ENCODE measurements around the gene PLXDC2. TPM values are rescaled to one million over a fixed set of nuclear protein-coding genes. Genes with fewer than 3 reads are reported as not detected.
"Not testable (repeated sequence)": the region's sequence is repeated elsewhere in the genome, so short reads cannot be mapped to it uniquely, and the experiment has no call there.

Gene PLXDC2
- total RNA-seq (2014; rRNA removed) (0.06 TPM in 1 of 2 replicates, not detected in the other), Bru-seq, nascent RNA (percentile 3 among the genes with signal in this experiment), BruChase-seq, experiment 1, labeled RNA remaining after a 6-hour chase (percentile 1 among the genes with signal in this experiment), BruChase-seq, experiment 2, labeled RNA remaining after a 2-hour chase (percentile 3 among the genes with signal in this experiment)
- long read RNA-seq: 0 reads

DNA sequence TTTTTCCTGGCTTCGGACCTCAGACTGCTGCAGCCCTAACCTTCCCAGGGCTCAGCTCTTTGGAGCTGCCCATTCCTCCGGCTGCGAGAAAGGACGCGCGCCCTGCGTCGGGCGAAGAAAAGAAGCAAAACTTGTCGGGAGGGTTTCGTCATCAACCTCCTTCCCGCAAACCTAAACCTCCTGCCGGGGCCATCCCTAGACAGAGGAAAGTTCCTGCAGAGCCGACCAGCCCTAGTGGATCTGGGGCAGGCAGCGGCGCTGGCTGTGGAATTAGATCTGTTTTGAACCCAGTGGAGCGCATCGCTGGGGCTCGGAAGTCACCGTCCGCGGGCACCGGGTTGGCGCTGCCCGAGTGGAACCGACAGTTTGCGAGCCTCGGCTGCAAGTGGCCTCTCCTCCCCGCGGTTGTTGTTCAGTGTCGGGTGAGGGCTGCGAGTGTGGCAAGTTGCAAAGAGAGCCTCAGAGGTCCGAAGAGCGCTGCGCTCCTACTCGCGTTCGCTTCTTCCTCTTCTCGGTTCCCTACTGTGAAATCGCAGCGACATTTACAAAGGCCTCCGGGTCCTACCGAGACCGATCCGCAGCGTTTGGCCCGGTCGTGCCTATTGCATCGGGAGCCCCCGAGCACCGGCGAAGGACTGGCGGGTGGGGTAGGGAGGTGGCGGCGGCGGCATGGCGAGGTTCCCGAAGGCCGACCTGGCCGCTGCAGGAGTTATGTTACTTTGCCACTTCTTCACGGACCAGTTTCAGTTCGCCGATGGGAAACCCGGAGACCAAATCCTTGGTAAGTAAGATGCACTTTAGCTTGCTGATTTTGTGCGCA lies at the start of gene PLXDC2:
PLXDC2 (plus strand) TSS at position 22 of the 820 bp plus-strand sequence.
- no peaks in the 10 kb centered on the region for H3K4me1 ChIP-seq (ENCODE audit: insufficient read depth, low read length)
- DNase-seq (peak; percentile 9), ATAC-seq (peak; percentile 18; the same call in 1 of the 2 replicates)
- no peak within 1 kb of the TSS for H3K27ac ChIP-seq (ENCODE audit: low read length)
- POLR2A ChIA-PET (ENCODE audit: unreplicated experiment): no interaction called here
- H3K9ac ChIP-seq (ENCODE audit: low read length): no peak within 1 kb of the TSS
- H3F3A ChIP-seq (ENCODE audit: low read length, unreplicated experiment): no peaks in the 10 kb centered on the region
- peak within 1 kb of the TSS; percentile 64 for H3K4me3 ChIP-seq (ENCODE audit: low read length)
- intact Hi-C loops (cut with micrococcal nuclease): no loop called here
- no peaks in the 10 kb centered on the region for H3K9me3 ChIP-seq (ENCODE audit: low read length)
- H3K9me2 ChIP-seq (replicated peaks; ENCODE audit: low read length): no peaks in the 10 kb centered on the region
- H4K20me1 ChIP-seq (ENCODE audit: low read length): no peaks in the 10 kb centered on the region
- peak within 1 kb of the TSS; percentile 82 for H3K4me2 ChIP-seq (ENCODE audit: low read length)
- peaks cover 49% of the 10 kb centered on the region for H3K27me3 ChIP-seq (ENCODE audit: low read length)
- peak within 1 kb of the TSS; percentile 37 for H2AFZ ChIP-seq (ENCODE audit: low read length)
- CTCF ChIA-PET: interaction anchor here (0.6 kb wide), 1 partner anchor 1314 kb away, joined by 10 read pairs; no protein-coding TSS in a partner anchor
- no TSS peak for BruUV-seq (replicated peaks)
- no peaks in the 10 kb centered on the region for H3K36me3 ChIP-seq (ENCODE audit: low read depth, low read length)
- TF ChIP-seq, protein P1, sequence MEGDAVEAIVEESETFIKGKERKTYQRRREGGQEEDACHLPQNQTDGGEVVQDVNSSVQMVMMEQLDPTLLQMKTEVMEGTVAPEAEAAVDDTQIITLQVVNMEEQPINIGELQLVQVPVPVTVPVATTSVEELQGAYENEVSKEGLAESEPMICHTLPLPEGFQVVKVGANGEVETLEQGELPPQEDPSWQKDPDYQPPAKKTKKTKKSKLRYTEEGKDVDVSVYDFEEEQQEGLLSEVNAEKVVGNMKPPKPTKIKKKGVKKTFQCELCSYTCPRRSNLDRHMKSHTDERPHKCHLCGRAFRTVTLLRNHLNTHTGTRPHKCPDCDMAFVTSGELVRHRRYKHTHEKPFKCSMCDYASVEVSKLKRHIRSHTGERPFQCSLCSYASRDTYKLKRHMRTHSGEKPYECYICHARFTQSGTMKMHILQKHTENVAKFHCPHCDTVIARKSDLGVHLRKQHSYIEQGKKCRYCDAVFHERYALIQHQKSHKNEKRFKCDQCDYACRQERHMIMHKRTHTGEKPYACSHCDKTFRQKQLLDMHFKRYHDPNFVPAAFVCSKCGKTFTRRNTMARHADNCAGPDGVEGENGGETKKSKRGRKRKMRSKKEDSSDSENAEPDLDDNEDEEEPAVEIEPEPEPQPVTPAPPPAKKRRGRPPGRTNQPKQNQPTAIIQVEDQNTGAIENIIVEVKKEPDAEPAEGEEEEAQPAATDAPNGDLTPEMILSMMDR (conservative IDR thresholded peaks at IDR 0.05; ENCODE audit: low read depth, low read length): no peak
- 0 out of 2 replicates have a peak, but pooled peaks have one; percentile 63 for TF ChIP-seq EZH2phosphoT487 (IDR thresholded peaks at IDR 0.05; ENCODE audit: borderline replicate concordance, low read length)
- peak; percentile 64 for TF ChIP-seq EZH2 (IDR thresholded peaks at IDR 0.05; ENCODE audit: low read length, unreplicated experiment)
- H3K79me2 ChIP-seq (ENCODE audit: low read length): no peaks in the 10 kb centered on the region

DNA sequence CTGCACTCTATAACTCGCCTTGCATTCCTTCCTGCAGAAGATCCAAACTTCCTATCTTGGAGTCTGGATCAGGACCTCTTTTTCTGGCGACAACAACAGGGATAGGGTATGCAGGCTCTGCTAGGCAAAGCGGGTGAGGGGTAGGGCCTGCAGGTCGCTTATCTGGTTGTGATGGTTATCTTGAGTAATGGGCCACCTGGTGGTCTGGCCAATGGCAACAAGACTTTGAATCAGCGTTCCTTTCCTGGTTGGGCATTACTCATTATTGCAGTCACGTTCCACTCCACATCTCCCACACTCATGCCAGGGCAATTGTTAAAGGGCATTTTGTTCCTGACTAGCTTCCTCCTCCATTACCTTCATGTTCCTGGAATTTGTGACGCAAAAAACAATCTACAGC lies 48.4 kb upstream of the PLXDC2 start:
- no peak overlapping the region for H3K27ac ChIP-seq (ENCODE audit: low read length)
- H3K27me3 ChIP-seq (ENCODE audit: low read length): no peaks in the 10 kb centered on the region
- no peak overlapping the region for H3K4me2 ChIP-seq (ENCODE audit: low read length)
- ChIA-PET CTCF (no interaction called here), POLR2A (ENCODE audit: unreplicated experiment) (interaction anchor here (0.7 kb wide), 1 partner anchor 714 kb away, joined by 3 read pairs; no protein-coding TSS in a partner anchor)
- H2AFZ ChIP-seq (ENCODE audit: low read length): no peak overlapping the region
- no peak for ATAC-seq
- no peak overlapping the region for H3K9ac ChIP-seq (ENCODE audit: low read length)
- H3K36me3 ChIP-seq (ENCODE audit: low read depth, low read length): no peaks in the 10 kb centered on the region
- BruUV-seq (replicated peaks): no TSS peak
- H3K4me3 ChIP-seq (ENCODE audit: low read length): no peak overlapping the region
- no peaks in the 10 kb centered on the region for H3K9me2 ChIP-seq (replicated peaks; ENCODE audit: low read length)
- intact Hi-C loops (cut with micrococcal nuclease): no loop called here
- TF ChIP-seq EZH2phosphoT487 (IDR thresholded peaks at IDR 0.05; ENCODE audit: borderline replicate concordance, low read length) (no peak), EZH2 (IDR thresholded peaks at IDR 0.05; ENCODE audit: low read length, unreplicated experiment) (no peak)
- TF ChIP-seq, protein P1 (conservative IDR thresholded peaks at IDR 0.05; ENCODE audit: low read depth, low read length): no peak
- no peaks in the 10 kb centered on the region for H3F3A ChIP-seq (ENCODE audit: low read length, unreplicated experiment)
- H3K4me1 ChIP-seq (ENCODE audit: insufficient read depth, low read length): no peaks in the 10 kb centered on the region
- no peaks in the 10 kb centered on the region for H3K79me2 ChIP-seq (ENCODE audit: low read length)
- no peaks in the 10 kb centered on the region for H3K9me3 ChIP-seq (ENCODE audit: low read length)
- DNase-seq: no peak
- no peaks in the 10 kb centered on the region for H4K20me1 ChIP-seq (ENCODE audit: low read length)

- H3K4me2 ChIP-seq (ENCODE audit: low read length); H2AFZ ChIP-seq (ENCODE audit: low read length); DNase-seq; H3K36me3 ChIP-seq (ENCODE audit: low read depth, low read length); H3K9me3 ChIP-seq (ENCODE audit: low read length); H3K4me3 ChIP-seq (ENCODE audit: low read length); H3F3A ChIP-seq (ENCODE audit: low read length, unreplicated experiment); BruUV-seq (replicated peaks); CTCF ChIA-PET; ATAC-seq; H3K27me3 ChIP-seq (ENCODE audit: low read length); H3K79me2 ChIP-seq (ENCODE audit: low read length); H3K4me1 ChIP-seq (ENCODE audit: insufficient read depth, low read length); H3K27ac ChIP-seq (ENCODE audit: low read length); H4K20me1 ChIP-seq (ENCODE audit: low read length); H3K9ac ChIP-seq (ENCODE audit: low read length); intact Hi-C loops (cut with micrococcal nuclease); H3K9me2 ChIP-seq (replicated peaks; ENCODE audit: low read length); POLR2A ChIA-PET (ENCODE audit: unreplicated experiment): not testable (repeated sequence)
Measured at GRCh38 chr10:19769826-19770225, 46.4 kb upstream of the PLXDC2 start.
